Superior temporal gyrus (tissue), 1 donor: ENCODE measurements around the gene TFE3.

ENCODE experiments used
- DNase-seq: peaks from one replicate; pipeline ENCODE4 v3.0.0-alpha.2; 2016; ENCODE audit errors: extremely low spot score

The TFE3 gene

DNA sequence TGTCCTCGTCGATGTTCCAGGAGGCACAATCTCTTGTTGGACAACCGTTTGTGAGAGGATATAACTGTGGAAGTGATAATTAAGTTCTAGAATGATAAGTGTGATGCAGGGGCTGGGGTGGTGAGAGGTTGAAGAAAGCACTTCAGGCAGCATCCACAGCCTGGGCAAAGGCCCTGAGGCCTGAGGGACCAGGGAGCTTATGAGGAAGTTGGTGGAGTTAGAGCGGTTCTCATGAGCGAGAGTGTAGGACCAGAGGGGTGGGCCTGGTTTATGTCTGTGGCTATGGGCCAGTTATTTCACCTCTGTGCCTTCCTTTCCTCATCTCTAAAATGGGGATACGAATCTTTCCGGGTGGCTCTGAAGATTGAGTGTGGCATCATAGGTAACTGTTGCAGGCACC, 18.3 kb upstream of the TFE3 start:
- DNase-seq = no peak

DNA sequence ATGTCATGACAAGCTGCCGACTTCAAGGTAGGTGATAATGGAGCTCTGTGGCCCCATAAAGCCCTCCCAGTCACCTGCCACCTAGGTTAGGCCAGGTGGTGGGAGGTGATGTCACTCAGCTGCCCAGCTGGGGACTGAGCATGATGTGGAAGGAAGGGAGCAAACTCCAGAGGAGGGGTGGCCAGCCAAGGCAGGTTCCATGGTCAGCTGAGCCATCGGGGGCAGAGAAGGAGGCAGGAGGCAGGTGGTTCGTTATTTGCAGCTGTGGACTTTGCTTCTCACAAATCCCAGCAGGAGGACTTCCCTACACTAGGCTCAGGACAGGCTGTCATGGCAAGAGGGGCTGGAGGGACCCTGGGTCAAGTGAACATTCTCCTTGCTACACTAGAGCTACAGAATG, 17.8 kb upstream of the TFE3 start:
- no peak for DNase-seq

DNA sequence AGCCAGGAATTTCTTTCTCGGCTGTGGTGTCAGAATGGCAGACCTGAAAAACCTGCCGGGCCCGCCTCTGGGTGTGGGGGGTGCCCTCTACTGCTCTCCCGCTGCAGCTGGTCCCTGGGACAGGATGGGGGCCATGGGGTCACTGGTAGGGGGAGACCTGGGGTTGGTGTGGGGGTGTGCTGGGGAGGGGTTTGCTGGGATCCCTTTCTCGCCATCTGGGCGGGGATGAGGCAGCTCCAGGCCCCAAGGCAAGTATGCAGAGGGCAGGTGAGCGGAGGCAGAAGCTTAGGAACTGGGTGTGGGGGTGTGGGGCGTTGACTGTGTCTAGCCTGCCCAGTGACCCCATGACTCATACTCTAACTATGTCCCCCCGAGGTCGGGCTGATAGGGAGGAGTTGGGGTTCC, 16.5 kb upstream of the TFE3 start:
- no peak for DNase-seq

DNA sequence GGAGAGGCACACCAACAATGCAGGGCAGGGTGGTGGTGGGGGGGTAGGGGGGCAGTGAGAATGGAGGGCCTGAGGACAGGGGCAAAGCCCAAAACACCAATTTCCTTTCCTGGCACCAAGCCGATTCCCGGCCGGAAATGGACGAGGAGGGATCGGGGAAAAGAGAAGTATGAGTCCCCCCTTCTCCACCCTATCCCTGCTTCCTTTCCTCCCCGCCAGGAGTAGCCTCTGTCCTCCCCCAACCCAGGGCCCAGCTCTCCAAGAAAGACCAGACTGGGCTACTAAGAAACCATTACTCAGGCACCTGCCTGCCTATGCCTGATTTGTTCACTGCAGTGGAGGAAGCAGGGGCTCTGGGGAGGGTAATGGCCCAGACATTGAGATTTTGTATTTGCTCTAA, 16.0 kb upstream of the TFE3 start:
- no peak for DNase-seq

DNA sequence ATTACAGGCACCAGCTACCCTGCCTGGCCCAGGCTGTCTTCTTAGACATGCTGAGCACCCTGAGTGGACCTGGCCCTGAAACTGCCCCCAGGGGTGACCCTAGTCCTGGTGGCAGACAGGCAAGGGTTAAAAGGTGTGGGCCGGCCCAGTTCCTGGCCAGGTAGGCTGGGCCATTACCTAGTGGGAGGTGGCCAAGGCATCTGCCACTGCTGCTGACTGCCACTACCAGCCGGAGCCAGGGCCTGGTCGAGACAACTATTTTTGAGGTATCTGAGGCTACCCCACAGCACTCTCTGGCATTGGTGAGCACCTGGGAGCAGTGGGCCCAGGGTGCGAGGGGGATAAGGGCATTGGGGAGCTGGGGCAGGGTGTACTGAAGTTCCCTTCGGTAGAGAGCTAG, 15.6 kb upstream of the TFE3 start, which contains the start of gene CCDC120:
Gene CCDC120 (plus strand): TSS at position 206 of the 400 bp plus-strand sequence. CDS start 3,043 bp downstream, outside the sequence.
- no peak for DNase-seq

DNA sequence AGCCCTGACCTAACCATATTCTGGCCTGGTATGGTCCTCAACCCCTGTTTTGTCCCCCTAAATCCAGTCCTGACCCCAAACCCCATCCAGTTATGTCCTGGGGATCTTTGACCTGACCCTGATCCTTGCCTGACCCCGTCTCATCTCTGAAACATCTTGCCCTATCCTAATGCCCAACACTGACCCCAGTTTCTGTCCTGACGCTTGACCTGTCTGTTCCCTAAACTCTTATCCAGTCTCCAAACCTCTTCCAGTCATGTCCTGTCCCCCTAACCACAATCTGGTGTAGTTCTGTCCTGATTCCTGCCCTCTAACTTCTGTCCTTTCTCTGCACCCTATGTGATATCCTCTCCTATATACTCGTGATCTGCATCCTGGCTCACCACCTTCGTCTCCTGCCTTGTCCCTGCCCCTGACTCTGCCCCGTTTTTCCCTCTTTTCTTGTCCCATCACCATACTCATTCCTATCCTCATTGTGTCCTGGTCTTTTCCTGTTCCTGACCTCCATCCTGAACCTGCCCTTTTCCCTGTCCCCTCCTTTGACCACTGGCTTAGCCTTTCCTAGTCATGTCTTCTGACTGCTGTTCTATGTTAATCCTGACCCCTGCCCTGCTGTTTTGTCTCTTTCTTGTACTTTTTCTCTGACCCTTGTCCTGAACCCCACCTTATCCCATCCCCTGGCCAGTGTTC, 11.1 kb upstream of the TFE3 start:
- DNase-seq = no peak

DNA sequence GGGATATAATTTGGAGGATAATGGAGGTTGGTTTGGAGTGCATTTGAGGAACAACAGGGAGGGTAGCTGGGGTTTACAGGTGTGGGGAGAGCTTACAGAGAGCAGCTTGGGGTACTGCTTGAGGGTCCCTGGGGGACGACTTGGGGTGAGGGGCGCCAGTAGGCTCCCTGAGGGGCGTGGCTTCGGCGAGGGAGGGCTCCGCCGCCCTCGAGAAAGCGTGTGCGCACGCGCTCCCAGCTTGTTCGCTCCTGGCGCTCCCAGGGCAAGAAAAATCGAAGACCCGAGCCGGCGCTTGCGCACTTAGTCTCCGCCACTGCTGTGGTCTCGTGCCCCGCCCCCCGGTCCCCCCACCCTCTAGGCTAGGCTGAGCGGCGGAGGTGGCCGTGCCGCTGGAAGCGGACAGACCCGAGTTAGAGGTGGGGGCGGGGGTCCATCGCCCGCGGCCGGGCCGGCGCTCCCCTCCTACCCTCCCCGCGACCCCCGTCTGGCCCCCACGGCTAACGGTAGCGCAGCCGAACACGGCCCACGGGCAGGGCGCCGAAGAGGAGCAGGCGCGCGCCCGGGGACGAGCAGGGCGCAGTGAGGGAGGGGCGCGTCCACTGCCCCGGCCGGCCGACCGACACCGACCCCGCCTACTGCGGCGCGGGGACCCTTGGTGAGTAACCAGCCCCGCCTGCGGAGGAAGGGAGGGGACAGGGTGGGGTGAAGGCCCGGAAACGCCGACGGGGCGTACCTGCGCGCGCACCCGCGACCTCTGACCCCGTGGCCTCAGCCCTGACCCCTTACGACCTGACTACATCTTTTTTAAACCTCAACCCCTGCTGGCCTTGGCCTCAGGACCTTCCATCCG, 10.3 kb upstream of the TFE3 start:
- peak; percentile 18 for DNase-seq

DNA sequence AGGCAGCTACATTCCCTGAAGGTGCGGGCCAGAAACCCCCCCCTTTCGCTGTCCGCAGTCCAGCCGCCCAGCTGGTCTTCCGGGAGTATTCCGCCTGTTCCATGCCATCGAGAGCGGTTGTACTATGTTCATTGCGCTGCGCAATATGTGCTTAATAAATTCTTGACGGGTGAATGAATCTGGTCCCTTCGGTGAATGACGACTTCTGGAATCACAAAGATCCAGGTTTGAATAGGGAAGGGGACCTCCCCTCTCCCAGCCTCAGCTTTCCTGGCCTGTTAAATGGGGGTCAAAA, 777 bp upstream of the TFE3 start:
- no peak for DNase-seq

DNA sequence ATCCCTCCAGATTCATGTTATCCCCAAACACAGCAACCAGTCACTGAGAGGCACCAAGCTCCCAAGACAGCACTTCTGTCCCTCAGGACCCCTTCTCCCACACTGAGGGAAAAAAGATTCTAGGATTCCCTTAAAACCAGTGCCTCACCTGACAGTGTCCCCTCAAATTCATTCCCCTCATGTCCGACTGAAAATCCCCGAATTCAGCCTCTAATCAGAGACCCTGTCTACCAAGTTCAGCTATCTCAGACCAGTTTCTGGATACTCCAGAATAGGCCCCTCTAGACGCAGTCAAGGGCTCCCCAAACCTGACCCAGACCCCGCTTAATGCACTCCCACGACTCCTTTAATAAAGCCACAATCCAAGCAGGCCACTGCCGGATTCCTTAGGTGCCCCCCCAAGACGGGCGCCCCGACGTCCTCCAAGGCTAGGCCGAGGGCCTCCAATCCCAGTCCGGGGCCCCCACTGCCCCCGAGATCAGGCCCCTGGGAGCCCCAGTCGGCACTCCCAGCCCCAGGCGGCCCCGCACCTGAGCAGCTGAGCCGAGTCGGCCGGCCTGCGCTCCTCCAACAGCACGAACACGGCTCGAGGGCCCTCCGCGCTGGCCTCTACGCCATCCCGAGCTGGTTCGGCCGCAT, 457 bp downstream of the TFE3 start:
- DNase-seq = no peak

DNA sequence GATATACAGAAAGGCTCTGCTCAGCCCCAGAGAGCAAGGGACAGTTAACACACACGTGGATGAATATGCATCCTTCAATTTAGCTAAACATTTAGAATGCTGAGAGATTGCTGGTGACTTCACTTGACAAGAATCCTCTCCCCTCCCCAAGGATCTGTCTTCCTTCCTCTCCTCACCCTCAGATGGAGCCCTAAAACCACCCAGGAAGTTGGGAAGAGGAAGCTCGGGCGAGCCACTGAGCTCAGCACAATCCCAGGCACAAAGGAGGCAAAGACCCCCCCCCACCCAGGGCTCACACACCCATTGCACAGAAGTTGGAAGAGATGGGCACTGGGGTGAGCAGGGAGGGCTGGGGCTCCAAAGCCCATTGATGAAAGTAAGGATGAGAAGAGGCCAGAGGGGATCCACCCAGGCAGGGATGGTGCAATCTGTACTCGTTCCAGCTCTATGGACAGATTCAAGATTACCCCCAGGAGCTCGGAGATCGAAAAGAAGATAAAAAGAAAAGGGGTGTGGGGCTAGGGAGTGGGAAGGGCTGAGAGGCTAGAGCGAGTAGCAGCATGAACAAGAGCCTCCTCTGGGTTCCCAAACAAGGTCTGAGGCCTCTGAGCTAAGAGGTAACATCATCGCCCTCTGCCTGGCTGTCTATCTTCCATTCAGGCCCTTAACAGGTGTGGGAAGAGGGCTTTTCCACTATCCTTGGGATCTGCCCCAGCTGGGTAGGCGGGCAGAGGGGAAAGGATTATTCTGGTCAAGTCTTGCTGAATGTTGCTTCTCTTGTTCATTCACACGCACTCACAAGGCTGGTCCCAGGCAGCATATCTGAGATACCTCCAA, 1.2 kb downstream of the TFE3 start:
- DNase-seq = peak; percentile 10

DNA sequence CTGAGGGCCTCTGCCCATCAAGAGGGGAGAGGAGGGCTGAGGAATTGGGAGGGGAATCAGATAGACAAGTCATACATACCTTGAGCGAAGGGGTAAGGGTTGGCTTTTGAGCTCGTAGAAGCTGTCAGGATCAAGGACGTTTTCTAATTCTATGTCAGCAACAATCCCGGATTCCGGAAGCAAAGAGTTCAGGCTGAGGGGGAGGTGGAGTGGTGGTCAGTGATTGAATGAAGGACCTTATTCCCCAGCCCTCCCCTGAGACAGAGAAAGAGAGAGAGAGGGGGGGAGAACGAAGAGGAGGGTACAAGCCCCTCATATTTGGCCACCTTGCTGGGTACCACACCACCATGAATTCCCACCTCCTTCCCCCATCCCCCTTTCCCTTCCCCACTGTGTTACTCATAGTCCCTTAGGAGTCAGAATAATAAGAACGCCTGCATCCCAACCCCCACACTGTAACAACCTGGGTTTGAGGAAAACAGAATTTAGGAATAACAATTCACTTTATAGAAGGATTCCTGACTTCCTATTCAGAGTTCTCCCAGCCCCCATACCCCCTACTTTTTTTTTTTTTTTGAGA, 2.7 kb downstream of the TFE3 start:
- no peak for DNase-seq

DNA sequence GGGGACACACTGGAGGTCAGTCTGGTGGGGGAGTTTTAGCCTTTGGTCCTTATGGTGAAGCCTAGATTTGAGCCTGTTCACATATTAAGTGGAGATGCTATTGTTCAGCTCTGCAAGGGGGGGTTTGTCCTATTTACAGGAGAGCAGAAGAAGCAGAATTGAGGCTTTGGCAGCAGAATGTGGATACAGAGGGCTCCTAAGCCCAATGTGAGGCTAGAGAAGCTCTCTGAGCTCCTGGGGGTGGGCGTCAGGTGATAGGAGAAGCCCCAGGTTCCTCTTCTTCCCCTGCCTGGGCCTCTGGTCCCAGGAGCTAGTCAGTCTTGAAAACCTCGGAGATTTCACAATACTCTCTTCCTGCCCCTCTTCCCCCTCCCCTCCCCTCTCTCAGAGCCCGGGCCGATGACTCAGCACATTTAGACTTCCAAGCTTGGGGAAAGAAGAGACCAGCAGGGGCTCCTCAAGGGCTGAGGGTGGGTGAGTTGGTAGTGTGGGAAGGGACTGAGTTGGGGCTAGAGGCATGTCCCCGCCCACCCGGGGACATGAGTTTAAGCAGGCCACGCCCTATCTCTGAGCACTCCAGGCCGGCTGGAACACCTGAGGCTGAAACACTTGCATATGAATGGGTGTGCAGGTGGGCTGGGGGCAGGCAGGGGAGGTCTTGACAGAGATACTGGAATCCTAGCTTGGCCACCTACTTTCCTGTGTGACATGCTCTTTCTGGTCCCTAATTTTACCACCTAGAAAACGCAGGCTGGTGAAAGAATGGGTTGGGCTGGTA, 3.4 kb downstream of the TFE3 start:
- DNase-seq = peak; percentile 27

DNA sequence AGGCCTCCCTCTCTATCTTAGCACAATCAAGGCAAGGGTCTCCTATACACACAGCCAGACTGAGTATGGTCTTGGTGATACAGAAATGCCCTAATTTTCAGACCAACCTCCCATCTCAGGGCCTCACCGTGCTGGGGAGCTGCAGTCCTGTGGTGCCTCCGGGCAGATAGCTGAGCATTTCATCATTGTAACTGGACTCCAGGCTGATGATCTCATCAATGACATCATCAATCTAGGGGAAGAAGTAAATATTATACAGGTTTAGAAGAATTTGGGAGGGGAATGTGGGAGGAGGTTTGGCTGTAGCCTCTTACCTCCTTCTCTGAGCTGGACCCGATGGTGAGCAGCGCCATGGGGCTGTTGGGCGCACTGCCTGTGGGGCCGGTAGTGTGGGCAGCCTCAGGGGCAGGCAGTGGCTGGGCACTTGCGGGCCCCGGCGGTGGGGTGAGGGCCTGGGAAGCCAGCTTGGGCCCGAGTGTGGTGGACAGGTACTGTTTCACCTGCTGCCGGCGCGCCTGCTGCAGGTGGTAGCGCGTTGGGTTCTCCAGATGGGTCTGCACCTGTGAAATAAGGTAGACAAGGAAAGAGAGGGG, 5.2 kb downstream of the TFE3 start:
- no peak for DNase-seq

DNA sequence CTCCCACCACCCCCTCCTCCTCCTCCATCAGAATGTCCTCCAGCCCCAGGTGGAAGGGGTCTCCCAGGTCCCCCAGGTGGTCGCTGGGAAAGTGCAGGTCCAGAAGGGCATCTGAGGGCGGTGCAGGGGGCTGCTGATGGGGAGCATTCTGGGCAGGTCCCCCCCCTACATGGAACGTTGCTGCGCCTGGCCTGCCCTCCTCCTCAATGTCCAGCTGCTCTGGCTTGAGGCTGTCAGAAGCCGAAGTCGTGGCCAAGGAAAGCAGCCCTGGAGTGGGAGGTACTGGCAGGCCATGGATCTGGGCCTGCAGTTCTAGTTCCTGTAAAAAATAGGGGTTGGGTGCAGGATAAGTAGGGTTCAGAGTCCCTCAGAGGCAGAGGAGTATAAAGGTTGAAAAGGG, 12.9 kb downstream of the TFE3 start:
- no peak for DNase-seq

DNA sequence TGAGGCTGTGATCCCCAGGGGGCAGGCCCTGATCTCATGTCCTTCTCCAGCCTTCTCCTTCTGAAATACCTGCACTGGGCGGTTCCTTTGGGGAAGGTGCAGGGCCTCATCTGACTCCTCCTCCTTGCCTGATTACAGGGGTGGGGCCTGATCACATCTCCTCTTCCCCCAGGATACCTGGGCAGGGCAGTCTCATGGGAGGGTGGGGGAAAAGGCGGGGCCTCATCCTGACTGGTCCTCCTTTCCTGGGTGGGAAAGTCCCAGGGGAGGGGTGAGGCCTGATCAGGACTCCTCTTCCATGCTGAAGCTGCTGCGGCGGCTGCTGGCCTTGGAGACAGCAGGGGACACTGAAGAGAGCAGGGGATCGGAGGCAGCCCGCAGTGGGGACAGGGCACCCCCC, 13.3 kb downstream of the TFE3 start:
- DNase-seq = no peak

DNA sequence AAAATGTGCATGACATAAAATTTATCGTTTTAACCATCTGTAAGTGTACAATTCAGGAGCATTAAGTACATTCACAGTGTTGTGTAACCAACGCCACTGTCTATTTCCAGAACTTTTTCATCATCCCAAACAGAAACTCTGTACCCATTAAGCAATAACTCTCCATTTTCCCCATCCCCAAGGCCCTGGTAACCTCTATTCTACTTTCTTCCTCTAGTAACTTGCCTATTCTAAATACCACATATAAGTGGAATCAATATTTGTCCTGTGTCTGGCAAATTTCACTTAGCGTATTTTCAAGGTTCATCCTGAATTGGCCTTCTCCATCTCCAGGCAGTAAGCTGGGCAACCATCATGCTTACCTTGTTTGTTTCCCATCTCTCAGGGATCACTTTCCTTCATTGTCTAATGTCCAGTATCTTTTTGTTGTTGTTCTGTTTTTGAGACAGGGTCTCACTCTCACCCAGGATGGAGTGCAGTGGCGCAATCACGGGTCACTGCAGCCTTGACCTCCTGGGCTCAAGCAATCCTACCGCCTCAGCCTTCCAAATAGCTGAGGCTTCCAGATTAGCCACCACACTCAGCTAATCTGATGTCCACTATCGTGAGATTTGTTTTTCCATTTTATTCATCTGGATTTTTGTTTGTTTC, 23.4 kb downstream of the TFE3 start:
- DNase-seq = no peak

DNA sequence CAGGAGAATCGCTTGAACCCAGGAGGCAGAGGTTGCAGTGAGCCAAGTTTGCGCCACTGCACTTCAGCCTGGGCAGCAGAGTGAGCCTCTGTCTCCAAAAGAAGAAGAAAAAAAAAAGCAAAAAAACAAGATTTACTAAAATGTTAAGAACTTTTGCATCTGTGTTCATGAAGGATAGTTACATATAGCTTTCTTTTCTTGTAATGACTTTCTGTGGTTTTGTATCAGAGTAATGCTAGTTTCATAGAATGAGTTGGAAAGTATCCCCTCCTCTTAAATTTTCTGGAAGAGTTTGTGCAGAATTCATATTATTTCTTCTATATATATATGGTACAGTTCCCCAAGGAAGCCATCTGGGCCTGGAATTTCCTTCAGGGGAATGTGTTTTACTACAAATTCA, 24.1 kb downstream of the TFE3 start:
- DNase-seq = no peak

DNA sequence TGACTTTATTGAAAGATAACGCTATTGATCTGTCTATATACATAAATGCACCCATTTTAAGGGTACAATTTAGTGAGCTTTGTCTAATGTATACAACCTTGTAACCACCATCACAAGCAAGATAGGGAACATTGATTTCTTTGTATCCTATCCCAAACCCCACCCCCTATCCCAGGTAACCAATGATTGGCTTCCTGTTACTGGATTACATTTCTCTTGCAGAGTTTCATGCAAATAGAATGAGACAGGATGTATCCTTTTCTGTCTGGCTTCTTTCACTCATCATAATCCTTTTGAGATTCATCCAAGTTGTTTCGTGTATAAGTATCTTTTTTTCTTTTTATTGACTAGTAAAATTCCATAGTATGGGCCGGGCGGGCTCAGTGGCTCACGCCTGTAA, 39.5 kb downstream of the TFE3 start:
- no peak for DNase-seq

DNA sequence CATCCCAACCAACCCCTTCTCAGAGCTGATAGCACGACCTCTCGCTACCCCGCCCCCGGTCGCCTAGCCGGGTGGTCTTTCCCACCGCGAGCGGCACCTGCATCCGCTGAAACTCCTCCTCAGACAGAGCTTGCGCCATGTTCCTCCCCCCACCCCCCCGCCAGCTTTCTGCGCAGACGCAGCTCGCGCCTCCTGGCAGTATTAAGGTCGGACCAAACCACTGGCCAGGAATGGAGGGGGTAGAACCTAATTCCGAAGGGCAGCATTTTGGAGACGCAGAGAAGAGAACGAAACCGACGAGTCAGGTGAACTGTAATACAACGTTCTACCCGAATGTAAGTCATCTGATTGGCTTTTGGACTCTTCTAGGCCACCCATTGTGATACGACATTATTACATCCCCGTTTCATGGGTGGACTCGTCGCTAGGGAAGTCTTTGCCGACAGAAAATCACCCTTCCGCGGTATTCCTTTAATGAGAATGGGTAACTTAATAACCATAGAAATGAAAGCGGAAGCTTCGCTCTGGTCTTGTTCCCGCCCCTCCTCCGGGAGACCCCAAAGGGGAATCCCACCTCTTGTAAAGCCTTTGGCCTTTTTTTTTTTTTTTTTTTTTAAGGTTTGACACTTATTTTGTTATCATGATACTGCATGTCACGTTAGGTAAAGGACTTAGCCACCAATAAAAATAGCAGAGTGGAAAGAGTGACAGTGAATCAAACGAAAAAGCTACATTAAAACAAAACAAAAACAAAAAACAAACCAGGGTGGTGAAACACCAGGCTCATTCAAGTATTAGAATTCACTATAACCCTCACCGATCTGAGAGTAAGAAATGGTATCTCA, 40.8 kb downstream of the TFE3 start, which contains the start of gene GRIPAP1:
Gene GRIPAP1 (minus strand): TSS at position 174 of the 845 bp plus-strand sequence. CDS start 35 bp downstream, at position 139.
- DNase-seq = peak; percentile 85
